NB4 (cell line): Measurements from ENCODE around the gene VDAC1.

Experiments used
- DNase-seq: peaks from one replicate; pipeline ENCODE4 v3.0.0; 2010; ENCODE audit warnings: low read depth
- H3K4me3 ChIP-seq: one replicate; pipeline ENCODE4 v1.5.1; 2011; ENCODE audit warnings: mild to moderate bottlenecking, low read depth, low read length, moderate library complexity
- CTCF ChIP-seq: IDR thresholded peaks from one replicate; pipeline ENCODE4 v1.5.1; 2012; ENCODE audit warnings: low read depth, low read length
- MAX ChIP-seq: IDR thresholded peaks from 2 replicates; pipeline ENCODE4 v1.6.1; 2011; ENCODE audit warnings: low read depth, low read length
- MYC ChIP-seq: IDR thresholded peaks from 2 replicates; pipeline ENCODE4 v1.6.1; 2011; ENCODE audit warnings: low read depth, low read length
- POLR2A ChIP-seq: IDR thresholded peaks from 2 replicates; pipeline ENCODE4 v1.6.1; 2011; ENCODE audit warnings: mild to moderate bottlenecking; ENCODE audit not compliant: insufficient read length; ENCODE audit errors: extremely low read depth

The VDAC1 gene

GRCh38 chr5:134026521-134027287 is 21.9 kb upstream of the VDAC1 start:
- H3K4me3 ChIP-seq, result no peak overlapping the region
- peak; percentile 75 for DNase-seq
- TF ChIP-seq CTCF (peak; percentile 77), MAX (no peak)

- no peak overlapping the region for H3K4me3 ChIP-seq
- TF ChIP-seq POLR2A (no peak), CTCF (no peak), MYC (no peak), MAX (no peak)
- no peak for DNase-seq
Observed at GRCh38 chr5:134025786-134026185, 21.0 kb upstream of the VDAC1 start.

- no peak for DNase-seq
- no peak overlapping the region for H3K4me3 ChIP-seq
- TF ChIP-seq POLR2A (no peak), MAX (no peak), MYC (no peak), CTCF (no peak)
Observed at GRCh38 chr5:134024811-134025210, 20.0 kb upstream of the VDAC1 start.

- H3K4me3 ChIP-seq, result no peak overlapping the region
- TF ChIP-seq MAX (no peak), POLR2A (no peak), CTCF (no peak), MYC (no peak)
- no peak for DNase-seq
Observed at GRCh38 chr5:134022333-134022732, 17.6 kb upstream of the VDAC1 start.

- DNase-seq, result no peak
- H3K4me3 ChIP-seq, result no peak overlapping the region
Observed at GRCh38 chr5:134020188-134020587, 15.4 kb upstream of the VDAC1 start.

More at GRCh38 chr5:134020188-134020587, 15.4 kb upstream of the VDAC1 start:
- no peak for TF ChIP-seq POLR2A
- TF ChIP-seq MAX, result no peak
- TF ChIP-seq CTCF, result no peak
- TF ChIP-seq MYC, result no peak
